Activated CD4-positive, alpha-beta T cell treated with anti-CD3 and anti-CD28 coated beads for 48 hours (primary cell): ENCODE measurements around the gene ARPIN.
A peak's percentile ranks its signal among the peaks of the same experiment; 100 is the strongest.
"Not testable (repeated sequence)": the region's sequence is repeated elsewhere in the genome, so short reads cannot be mapped to it uniquely, and the experiment has no call there.

Source experiments
- DNase-seq: peaks from one replicate; pipeline ENCODE4 v3.0.0-alpha.2; 2020

ARPIN gene

DNA sequence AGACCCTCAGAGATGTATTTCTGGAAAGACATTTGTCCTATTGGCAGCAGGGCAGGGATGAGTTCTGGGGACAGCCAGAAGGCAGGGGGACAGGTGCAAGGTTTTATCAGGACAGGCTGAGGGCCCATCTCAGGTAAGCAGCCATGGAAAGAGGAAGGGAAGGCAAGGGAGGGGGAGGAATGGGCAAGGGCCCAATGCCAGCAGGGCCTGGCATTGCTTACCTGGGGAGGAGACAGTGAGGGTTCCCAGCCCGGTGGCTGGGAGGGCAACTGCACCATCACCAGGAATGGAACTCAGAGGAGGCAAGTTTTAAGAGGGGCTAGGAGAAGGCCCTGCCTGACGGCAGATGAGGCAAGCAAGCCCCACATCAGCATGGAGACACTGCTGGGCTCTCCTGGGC is 3.1 kb downstream of the ARPIN start:
- no peak for DNase-seq

DNA sequence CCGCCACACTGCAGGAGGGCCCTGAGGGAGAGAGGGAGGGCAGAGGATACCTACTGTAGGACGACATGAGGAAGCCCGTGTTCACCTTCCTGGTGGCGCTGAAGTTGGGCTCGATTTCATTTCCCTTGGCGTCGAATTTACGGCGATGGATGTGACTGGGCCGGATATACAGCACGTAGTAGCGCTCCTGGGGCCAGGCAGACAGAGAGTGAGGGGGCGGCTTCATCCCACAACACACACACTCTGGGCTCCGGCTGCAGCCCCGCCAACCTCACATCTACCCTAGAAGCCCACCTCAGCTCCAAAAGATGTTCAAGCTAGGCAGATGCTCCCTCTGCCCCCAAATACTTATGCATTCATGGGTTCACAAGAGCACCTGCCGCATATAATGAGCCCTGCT is 4.5 kb downstream of the ARPIN start:
- no peak for DNase-seq

DNA sequence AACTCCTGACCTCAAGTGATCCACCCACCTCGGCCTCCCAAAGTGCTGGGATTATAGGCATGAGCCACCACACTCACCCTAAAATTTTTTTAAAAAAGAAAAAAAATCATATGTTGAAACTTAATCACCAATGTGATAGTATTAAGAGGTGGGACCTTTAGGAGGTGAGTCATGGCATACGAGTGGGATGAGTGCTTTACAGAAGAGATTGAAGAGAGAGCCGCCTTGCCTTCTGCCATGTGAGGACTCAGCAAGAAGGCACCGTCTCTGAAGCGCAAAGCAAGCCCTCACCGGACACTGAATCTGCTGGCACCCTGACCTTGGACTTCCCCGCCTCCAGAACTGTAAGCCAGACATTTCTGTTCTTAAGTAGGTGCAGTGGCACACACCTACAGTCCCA is 5.5 kb downstream of the ARPIN start:
- DNase-seq, result no peak

DNA sequence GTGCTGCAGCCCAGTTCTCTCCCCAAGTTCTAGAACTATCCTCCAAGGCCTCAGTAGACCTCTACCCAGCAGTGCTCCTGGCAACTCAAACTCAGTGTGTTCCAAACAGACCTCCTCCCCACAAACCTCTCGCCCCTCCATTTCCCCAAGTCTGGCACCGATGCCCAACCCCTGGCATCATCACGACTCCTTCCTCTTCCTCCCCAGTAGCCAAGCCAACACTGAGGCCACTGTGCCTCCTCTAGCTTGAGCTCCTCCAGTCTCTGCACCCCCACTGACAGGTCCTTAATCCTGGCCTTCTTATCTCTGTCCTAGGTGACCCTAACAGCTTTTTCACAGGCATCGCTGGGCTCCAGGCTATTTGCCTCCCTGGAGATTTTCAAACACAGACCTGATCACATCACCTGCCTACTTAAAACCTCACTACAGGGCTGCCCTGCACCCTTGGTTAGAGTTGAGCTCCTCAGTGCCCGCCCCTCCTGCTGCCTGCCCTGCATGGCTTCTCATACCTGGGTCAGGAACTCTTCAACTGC is 6.8 kb downstream of the ARPIN start:
- DNase-seq, result no peak

DNA sequence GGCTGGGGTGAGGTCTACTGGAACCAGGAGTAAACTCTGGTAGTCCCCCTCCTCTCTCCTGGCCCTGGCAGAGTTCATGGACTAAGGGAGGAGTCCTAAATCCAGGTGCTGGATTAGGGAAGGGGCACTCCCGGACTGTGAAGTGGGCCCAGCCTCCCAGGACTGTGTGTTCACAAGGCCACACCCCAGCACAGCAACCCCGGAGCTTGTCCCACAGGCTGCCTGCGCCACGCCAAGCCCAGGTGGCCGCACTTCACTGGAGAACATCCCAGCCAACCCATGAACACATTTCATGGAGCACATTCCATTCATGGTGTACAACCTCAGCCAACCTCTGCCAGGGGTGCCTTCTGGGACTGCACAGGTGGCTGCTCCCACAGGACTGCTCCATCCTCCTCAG is 8.2 kb downstream of the ARPIN start:
- no peak for DNase-seq

DNA sequence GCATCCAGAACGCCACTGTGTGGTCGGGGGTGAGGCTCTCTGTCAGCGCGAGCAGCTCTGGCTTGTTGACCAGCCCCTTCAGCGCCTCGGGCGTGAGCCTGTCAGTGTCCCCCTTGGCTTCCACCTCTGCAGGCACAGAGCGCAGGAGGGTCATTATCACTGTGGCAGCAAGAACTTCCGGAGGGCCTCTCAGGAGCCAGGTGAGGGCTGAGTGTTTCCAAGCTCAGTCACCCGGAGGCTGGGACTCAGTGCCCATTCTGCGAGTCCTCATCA is 9.0 kb downstream of the ARPIN start:
- no peak for DNase-seq

DNA sequence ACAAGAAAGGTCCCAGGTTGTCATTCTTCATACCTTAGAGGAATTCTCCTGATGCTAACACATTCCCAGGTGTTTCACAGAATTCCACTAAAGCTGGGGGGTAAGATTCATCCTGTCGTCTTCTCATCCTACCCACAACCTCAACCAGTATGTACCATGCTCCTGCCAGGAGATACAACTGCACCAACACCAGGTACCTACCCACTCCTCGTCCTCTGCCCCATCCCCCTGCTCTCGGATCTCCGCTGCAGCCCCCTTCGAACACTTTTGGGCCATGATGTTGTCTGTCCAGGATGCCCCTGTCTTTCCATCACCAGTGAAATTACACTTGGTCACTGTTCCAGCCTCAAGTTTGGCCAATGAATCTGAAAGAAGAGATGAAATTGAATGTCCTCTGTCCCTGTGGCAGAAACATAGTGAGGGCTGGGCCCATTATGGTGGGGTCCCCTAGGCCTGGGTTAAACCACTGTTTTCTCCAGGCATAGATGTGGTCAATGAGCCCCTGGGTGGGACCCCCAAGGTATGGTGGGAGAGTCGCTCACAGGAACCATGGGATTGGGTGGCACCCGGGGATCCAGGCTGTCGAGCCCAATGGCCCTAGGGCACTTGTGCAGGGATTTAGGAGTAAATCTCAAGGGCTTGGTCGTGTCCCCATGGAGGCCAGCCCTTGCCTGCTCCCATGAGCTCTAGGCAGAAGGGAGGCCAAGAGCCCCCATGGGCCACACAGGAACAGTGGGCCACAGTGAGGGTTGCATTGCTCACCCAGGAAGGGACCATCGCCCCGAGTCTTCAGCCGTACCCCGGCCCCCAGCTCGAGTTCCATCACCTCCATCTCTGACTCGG is 9.5 kb downstream of the ARPIN start:
- no peak for DNase-seq

DNA sequence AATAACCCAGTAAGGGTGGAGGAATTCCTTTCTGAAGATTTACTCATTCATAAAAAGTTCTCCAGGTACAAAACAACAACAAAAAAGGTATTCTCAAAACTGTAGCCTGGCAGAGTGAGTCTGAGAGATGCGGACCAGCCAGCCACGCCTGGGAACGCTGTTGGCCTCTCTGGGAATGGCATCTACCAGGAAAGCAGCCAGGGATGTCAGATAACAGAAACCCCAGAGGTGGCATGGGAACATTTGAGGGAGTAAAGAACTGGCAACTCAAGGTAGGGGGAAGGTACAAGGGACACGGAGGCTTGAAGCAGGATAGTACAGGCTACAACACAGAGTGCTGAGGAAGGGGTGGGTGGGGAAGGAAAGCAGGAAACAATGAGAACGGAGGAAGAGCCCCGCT is 11.9 kb downstream of the ARPIN start:
- no peak for DNase-seq

DNA sequence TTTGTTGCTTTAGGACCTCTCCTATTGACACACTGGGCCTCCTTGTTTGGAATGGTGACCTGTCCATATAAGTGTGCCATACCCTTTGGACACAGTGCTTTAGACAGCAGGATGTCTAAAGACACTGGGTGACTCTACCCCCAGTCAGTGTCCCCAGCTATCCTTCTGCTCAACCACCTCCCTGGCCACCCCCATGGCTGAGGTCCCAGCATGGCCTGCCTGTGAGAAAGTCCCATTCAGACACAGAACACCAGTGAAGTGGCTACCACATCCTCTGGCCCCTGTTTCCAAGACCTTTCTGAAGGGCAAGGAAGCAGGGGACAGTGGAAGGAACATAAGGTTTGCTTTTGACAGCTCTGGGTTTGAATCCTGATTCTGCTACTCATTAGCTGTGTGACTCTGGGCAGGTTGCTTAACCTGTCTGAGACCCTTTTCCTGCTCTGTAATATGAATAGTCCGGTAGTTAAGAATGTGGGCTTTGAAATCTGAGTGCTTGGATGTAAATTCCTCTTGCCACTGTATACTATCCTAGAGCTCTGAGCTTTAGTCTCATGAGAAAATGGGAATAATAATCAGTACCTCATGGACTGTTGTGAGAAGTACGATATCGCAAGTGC is 12.7 kb downstream of the ARPIN start:
- DNase-seq, result no peak

DNA sequence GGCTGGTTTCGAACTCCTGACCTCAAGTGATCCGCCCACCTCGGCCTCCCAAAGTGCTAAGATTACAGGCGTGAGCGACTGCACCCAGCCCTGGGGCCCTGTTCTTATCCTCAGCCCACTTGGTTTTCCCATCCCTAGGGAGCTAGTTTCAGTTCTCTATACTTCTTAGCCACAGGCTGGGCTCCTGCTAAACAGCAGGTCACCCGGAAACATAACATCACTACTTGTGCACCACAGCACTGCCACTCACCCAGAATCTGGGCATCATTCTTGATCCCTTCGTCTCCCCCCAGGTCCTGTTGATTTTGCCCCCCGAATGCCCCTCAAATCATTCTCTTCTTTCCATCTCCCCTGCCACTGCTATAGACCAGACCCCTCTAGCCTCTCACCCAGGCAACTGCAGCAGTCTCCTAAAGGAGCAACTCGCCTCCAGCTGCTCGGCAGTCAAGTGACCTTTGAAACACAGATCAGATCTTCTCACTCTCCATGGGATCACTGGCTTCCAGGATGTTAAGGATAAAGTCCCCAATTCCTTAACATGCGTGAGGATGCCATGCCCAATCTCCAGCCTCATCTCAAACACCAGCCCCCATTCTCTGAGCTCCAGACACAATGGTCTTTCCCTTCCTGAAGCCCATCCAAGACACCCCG is 13.3 kb downstream of the ARPIN start:
- no peak for DNase-seq

DNA sequence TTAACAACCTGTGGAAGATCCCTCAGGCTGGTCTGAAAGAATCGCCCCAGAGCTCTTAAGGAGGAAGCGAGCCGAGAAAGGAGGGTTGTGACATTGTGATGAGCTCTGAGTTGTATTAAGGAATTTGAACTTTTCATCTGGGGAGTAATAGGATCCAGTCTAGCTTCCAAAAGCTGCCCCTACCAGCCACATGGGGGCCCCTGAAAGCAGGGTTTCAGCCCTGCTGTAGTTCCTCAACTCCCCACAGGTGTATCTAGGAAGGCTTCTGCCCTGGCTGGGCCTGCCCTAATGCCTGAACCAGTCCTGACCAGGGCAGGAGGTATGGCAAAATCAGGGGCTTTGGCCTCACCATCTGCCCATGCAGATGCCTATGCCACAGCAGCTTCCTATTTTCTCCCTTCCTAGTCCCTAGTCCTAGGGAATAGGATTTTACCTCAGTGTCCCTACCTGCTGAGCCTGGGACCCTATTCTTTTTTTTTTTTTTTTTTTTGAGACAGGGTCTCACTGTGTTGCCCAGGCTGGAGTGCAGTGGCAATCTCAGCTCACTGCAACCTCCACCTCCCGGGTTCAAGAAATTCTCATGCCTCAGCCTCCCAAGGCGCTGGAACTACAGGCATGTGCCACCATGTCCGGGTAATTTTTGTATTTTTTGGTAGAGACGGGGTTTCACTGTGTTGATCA is 14.0 kb downstream of the ARPIN start:
- DNase-seq, result peak; percentile 63

DNA sequence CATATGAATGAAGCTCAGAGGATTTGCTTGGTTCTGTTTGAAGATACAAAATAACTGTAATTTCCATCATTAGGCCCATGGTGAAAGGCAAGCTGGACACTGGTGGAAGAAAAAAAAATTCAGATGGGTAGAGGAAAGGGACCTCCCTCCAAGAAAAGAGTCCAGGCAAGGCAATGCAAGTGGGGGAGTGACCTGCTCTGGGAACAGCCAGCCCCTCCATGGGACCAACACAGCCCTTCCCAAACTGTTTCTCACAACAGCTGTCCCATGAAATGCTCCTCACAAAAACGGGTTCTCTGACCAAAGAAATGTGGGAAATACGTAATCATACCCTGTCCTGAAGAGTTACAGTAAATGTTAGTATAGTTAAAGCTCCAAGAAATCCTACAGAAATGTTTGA is 14.6 kb downstream of the ARPIN start:
- DNase-seq, result no peak

DNA sequence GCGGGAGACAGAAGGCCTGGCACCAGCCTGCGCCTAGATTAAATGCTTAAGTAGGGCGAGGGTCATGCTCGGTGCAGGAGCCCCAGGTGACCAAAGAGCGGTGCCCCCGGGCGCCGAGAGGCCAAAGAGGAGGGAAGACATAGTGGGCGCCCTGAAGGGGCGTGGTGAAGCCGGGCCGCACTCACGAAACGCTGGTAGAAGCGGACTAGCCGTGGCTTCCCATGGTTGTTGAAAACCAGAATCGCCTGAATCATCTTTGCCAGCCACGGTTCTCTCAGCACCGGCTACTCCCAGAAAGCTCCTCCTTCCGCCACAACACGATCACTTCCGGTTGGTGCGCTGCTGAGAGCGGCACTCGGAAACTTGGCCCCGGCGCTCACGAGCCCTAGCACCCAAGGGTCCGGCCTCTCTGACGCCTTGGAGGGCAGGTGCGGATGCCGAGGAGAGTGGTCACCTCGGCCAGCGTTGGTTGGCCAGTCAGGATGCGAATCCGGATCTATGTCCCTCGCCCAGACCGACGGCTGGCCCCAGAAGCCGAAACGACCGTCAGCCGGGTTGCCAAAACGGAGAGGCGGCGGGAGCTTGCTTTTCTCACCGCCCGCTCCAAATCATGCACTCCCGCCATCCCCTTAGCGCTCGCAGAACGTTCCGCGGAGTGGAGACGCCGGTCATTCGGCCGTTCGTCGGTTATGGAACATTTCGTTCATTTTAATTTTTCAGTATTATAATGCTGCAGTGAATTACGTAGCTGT is 18.9 kb downstream of the ARPIN start, which contains the start of gene AP3S2:
Gene AP3S2 (minus strand): TSS at position 299 of the 752 bp plus-strand sequence. CDS start 45 bp downstream, at position 254.
- DNase-seq, result peak; percentile 94

DNA sequence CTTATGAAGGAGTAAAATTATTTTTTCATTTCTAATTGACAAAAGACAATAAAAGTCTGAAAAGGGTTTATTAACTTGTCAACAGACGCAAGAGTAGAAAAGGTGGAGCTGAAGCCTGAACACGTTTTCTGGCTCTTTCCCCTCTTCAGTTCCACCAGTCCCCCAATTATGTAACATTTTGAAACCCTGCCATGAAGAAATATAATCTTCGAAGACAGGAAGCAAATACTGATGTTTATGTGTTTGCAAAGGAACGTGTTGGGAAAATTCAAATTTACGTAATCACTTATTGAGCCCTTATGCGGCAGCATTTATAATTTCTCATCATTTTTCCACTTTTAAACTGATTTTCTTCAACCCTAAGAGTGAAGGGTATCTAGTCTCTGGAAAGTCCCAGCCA is 19.7 kb downstream of the ARPIN start:
- DNase-seq, result no peak

DNA sequence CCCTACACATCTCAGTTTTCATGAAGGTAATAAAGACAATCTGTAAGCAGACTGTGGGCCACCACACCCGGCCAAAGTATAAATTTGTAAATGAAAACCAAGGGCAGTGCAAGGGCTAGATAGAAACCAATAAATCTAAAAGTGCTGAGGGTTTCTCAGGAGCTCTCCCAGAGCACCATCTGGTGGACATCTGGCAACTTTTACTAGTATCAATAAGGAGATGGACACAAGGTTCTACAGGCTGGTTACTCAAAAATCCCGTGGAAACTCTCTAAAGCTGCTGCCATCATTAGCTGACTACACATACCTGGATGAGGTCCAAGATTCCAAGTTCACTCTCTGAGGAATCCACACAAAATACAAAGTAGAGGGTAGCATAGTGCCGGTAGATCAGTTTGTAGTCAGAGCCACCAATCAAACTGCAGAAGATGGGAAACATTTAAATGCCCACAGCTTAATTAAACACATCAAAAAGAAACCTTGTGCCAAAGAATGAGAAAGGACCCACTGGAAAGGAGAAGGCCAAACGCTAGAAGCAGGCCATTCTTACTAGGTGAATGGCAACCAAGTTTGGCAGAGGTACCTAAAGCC is 24.4 kb downstream of the ARPIN start:
- no peak for DNase-seq

DNA sequence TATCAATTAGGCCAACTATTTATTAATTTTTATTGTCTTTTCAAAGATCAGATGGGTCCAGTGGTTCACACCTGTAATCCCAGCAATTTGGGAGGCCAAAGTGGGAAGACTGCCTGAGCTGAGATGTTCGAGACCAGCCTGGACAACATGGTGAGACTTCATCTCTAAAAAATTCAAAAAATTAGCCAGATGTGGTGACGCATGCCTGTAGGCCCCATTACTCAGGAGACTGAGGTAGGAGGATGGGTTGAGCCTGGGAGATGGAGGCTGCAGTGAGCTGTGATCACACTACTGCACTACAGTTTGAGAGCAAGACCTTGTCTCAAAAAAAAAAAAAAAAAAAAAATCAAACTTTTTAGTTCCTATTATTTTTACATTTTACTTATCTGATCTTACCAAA is 27.1 kb downstream of the ARPIN start:
- no peak for DNase-seq

DNA sequence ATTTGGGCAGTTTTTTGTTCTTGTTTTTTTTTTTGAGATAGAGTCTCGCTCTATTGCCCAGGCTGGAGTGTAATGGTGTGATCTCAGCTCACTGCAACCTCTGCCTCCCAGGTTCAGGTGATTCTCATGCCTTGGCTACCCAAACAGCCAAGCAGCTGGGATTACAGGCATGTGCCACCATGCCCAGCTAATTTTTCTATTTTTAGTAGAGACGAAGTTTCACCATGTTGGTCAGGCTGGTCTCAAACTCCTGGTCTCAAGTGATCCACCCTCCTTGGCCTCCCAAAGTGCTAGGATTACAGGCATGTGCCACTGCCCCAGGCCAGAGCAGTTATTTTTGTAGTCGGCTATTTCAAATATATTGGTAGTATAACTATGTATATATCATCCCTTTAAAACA is 27.6 kb downstream of the ARPIN start:
- not testable (repeated sequence) for DNase-seq

DNA sequence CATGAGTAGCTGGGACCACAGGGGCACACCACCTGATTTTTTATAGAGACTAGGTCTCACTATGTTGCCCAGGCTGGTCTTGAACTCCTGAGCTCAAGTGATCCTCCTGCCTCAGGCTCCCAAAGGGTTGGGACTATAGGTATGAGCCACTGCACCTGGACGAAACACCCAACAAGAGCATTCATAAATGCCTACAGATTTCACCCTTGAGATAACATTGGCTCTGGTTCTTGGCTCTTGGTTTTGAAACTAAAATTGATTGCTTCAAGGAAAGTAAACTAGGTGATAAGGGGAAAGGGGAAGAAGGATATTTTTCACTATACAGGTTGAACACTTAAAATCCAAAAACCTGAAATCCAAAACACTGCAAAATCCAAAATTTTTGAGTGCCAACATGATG is 29.2 kb downstream of the ARPIN start:
- DNase-seq, result no peak

DNA sequence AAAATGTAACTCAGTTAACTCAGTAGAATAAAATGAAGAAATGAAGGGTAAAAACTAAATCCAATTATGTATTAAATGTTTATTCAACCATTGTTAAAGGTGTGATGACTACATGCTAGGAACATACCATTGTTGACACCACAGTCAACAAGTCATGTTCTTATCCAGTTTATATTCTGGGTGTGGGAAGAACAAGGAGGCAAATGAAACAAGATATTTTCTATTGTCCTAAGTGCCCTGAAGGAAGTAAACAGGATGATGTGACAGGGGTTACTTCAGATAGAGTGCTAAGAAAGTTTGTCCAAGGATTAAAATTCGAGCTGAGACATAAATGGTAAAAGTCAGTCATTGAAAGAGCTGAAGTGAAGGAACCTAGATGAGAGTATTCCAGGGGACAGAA is 32.0 kb downstream of the ARPIN start:
- DNase-seq, result no peak

DNA sequence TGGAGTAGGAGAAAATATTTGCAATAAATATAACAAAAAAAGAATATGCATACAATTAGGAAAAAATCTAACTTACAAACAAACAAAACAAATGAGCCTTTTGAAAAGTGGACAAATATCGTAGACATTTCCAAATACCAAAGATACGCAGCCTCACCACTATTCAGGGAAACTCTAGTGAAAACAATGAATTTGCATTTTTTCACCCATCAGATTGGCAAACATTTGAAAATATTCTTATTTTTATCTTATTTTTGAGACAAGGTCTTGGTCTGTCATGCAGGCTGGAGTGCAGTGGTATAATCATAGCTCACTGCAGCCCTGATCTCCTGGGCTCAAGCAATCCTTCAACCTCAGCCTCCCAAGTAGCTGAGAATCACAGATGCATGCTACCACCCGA is 34.4 kb downstream of the ARPIN start:
- DNase-seq, result no peak

DNA sequence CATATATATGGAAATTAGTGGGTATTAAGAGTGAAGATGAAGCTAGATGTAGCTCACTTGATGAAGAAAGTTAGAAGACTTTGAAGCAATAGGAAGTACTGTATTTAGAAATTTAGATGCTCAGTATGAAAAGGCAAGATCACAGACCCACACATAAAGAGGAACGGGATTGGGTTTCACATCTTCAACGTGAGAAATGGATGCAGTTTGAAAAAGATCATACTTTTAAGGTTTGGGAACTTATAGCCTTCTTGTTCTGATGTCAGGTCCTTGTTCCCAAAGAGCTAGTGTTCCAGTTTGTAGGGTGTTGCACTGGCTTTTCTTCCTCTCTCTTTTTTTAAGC is 35.7 kb downstream of the ARPIN start:
- DNase-seq, result no peak

DNA sequence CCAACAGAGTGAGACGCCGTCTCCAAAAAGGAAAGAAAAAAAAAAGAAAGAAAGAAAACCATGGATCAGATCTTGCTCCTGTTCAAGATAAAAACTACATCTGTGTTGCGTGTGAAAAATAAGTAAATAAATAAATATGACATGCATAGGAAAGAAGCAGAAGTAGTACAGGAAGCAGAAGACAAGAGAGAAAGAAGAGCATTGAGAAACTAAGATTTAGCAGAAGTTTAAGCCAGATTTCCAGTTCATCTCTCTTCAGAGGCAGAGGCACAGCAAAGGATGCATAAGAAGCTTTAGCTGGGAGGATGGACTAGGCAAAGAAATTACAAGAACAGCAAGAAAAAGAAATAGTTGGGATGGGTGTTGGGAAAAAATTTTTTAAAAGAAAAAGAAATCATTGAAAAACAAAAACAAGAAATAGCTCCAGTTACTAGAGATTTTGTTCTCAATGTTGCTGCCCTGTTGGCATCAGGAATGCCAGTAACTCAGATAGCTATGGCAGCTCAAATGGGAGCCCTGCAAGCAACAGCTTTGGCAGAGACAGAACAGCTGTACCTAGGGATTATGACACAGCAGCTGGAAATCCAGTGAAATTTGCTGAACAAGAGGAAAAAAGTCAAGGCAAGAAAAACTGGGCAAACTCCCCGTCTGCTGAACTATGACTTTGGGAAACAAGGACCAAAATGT is 36.2 kb downstream of the ARPIN start:
- DNase-seq, result no peak
